Measurements from ENCODE around the gene CDC34. TPM values are rescaled to one million over a fixed set of nuclear protein-coding genes. Genes with fewer than 3 reads are reported as not detected.

Gene CDC34
- total RNA-seq, 1 experiment from 2014 or later = 87.4 TPM

DNA sequence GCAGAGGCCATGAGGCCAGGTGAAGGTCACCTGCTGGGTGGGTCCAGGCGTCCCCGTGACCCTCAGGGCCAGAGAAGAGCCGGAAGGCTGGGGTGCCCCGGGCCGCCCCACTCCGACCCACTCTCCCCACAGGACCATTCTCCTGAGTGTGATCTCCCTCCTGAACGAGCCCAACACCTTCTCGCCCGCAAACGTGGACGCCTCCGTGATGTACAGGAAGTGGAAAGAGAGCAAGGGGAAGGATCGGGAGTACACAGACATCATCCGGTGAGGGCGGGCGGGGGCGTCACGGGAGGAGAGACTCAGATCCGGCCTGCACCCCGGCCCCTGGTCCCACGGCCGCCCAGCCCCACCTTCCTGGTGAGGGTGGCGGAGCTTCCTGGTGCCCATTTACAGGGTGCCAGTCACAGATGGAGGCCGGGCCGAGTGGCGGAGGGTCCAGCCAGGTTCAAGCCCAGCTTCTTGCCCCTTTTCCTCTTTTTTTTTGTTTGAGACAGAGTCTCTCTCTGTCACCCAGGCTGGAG, 5.4 kb downstream of the CDC34 start:
- H3K4me2 ChIP-seq (ENCODE audit: low read length) = no peak overlapping the region
- POLR2A ChIA-PET = no interaction called here
- no peaks in the 10 kb centered on the region for H3K9me2 ChIP-seq (ENCODE audit: insufficient read depth)
- no peak for ATAC-seq
- TF ChIP-seq YY1 (IDR thresholded peaks at IDR 0.05; ENCODE audit: extremely low read depth, insufficient replicate concordance, low read depth, low read length) = no peak
- no peak for TF ChIP-seq CEBPB (IDR thresholded peaks at IDR 0.05; ENCODE audit: low read depth)
- TF ChIP-seq, protein P1, sequence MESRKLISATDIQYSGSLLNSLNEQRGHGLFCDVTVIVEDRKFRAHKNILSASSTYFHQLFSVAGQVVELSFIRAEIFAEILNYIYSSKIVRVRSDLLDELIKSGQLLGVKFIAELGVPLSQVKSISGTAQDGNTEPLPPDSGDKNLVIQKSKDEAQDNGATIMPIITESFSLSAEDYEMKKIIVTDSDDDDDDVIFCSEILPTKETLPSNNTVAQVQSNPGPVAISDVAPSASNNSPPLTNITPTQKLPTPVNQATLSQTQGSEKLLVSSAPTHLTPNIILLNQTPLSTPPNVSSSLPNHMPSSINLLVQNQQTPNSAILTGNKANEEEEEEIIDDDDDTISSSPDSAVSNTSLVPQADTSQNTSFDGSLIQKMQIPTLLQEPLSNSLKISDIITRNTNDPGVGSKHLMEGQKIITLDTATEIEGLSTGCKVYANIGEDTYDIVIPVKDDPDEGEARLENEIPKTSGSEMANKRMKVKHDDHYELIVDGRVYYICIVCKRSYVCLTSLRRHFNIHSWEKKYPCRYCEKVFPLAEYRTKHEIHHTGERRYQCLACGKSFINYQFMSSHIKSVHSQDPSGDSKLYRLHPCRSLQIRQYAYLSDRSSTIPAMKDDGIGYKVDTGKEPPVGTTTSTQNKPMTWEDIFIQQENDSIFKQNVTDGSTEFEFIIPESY (IDR thresholded peaks at IDR 0.05; ENCODE audit: extremely low read depth, insufficient replicate concordance, low read length) = no peak
- no peak for TF ChIP-seq EZH2 (IDR thresholded peaks at IDR 0.05)
- TF ChIP-seq SP1 (IDR thresholded peaks at IDR 0.05; ENCODE audit: low read depth) = no peak
- TF ChIP-seq EGR1 (IDR thresholded peaks at IDR 0.05; ENCODE audit: low read depth) = no peak
- TF ChIP-seq SIN3A (IDR thresholded peaks at IDR 0.05; ENCODE audit: low read depth) = no peak
- no peak for TF ChIP-seq ZFX (IDR thresholded peaks at IDR 0.05)
- TF ChIP-seq POLR2A (IDR thresholded peaks at IDR 0.05; ENCODE audit: borderline replicate concordance, extremely low read depth, insufficient read depth, insufficient read length) = no peak
- no peak for TF ChIP-seq ELF1 (IDR thresholded peaks at IDR 0.05; ENCODE audit: borderline replicate concordance, low read depth)
- TF ChIP-seq EZH2phosphoT487 (IDR thresholded peaks at IDR 0.05; ENCODE audit: borderline replicate concordance) = no peak
- no peak for TF ChIP-seq RAD21 (IDR thresholded peaks at IDR 0.05; ENCODE audit: low read depth)
- peaks cover 9% of the 10 kb centered on the region; the same call in 1 of the 2 replicates for H4K20me1 ChIP-seq (ENCODE audit: insufficient read depth)
- H3K9me3 ChIP-seq (ENCODE audit: control insufficient read depth in 1 of 2, insufficient read depth in 1 of 2, low read depth in 1 of 2, low read length in 2 of 2) = no peaks in the 10 kb centered on the region
- H3K9ac ChIP-seq (ENCODE audit: low read length) = no peak overlapping the region
- no peak overlapping the region; the same call in 1 of the 2 replicates for H3K27ac ChIP-seq (ENCODE audit: low read depth, low read length)
- intact Hi-C loops (cut with micrococcal nuclease) = no loop called here
- no peaks in the 10 kb centered on the region for H3K27me3 ChIP-seq (ENCODE audit: insufficient read depth, low read length)
- no peak for DNase-seq (ENCODE audit: low read depth, low spot score)
- RAD21 ChIA-PET (ENCODE audit: low non-redundant PET in 1 of 2, low total read pairs in 2 of 2, uncharacterized antibody in 2 of 2, unreplicated experiment in 2 of 2) = no interaction called here
- H3K4me3 ChIP-seq (replicated peaks in 1 of 2; ENCODE audit: low read depth in 1 of 2, low read length in 2 of 2) = no peak overlapping the region
- peaks cover 51% of the 10 kb centered on the region for H3K79me2 ChIP-seq (ENCODE audit: insufficient read depth, low read length)
- H3K36me3 ChIP-seq (ENCODE audit: control insufficient read depth in 1 of 2, insufficient read depth in 2 of 2, low read length in 2 of 2) = peaks cover 27% of the 10 kb centered on the region in 2 experiments; a peak in 3 of 4 replicates
- BruUV-seq (replicated peaks) = no TSS peak
- H3K4me1 ChIP-seq (ENCODE audit: control insufficient read depth in 1 of 2, insufficient read depth in 2 of 2, low read length in 2 of 2) = peaks cover 15 to 27% of the 10 kb centered on the region in 2 experiments
- CTCF ChIA-PET = no interaction called here
- no peak overlapping the region for H2AFZ ChIP-seq (ENCODE audit: low read depth, low read length, poor library complexity, severe bottlenecking)
